HG03342 (cell line): ENCODE results near the gene GPR150.
A peak's percentile ranks its signal among the peaks of the same experiment; 100 is the strongest.
"Not testable (repeated sequence)": the region's sequence is repeated elsewhere in the genome, so short reads cannot be mapped to it uniquely, and the experiment has no call there.

Source experiments
- ATAC-seq: cut with Tn5 transposase; IDR thresholded peaks from one replicate; pipeline ENCODE4 v1.9.1; 2021; ENCODE audit warnings: mild to moderate bottlenecking, moderate library complexity; ENCODE audit not compliant: unreplicated experiment

Gene GPR150

GRCh38 chr5:95621839-95622629 is 2.1 kb downstream of the GPR150 start:
- no peak for ATAC-seq

GRCh38 chr5:95623706-95624105 is 3.8 kb downstream of the GPR150 start:
- ATAC-seq, result no peak

- ATAC-seq, result no peak
These were observed 4.5 kb downstream of the GPR150 start for GRCh38 chr5:95624368-95624767.

GRCh38 chr5:95626701-95627100 is 6.8 kb downstream of the GPR150 start:
- ATAC-seq, result no peak

- ATAC-seq, result no peak
These were observed 8.3 kb downstream of the GPR150 start for GRCh38 chr5:95627971-95628810.

- ATAC-seq, result no peak
These were observed 9.0 kb downstream of the GPR150 start for GRCh38 chr5:95628933-95629332.

- no peak for ATAC-seq
These were observed 10.6 kb downstream of the GPR150 start for GRCh38 chr5:95630394-95630917.

- ATAC-seq, result no peak
These were observed 11.5 kb downstream of the GPR150 start for GRCh38 chr5:95631255-95631958.

- ATAC-seq, result peak; percentile 98
These were observed 12.2 kb downstream of the GPR150 start for GRCh38 chr5:95631991-95632675.

GRCh38 chr5:95632942-95633341 is 13.1 kb downstream of the GPR150 start:
- not testable (repeated sequence) for ATAC-seq

- no peak for ATAC-seq
These were observed 13.8 kb downstream of the GPR150 start for GRCh38 chr5:95633671-95634070.

- no peak for ATAC-seq
These were observed 14.2 kb downstream of the GPR150 start for GRCh38 chr5:95634081-95634480.

- ATAC-seq, result no peak
These were observed 18.7 kb downstream of the GPR150 start for GRCh38 chr5:95638632-95639031.

- ATAC-seq, result no peak
These were observed 21.9 kb downstream of the GPR150 start for GRCh38 chr5:95641741-95642220.

GRCh38 chr5:95643152-95643551 is 23.3 kb downstream of the GPR150 start:
- no peak for ATAC-seq

- peak; percentile 38 for ATAC-seq
These were observed 24.6 kb downstream of the GPR150 start for GRCh38 chr5:95644351-95645042.

- ATAC-seq, result not testable (repeated sequence)
These were observed 26.3 kb downstream of the GPR150 start for GRCh38 chr5:95646226-95646568.

GRCh38 chr5:95646569-95647431 is 26.9 kb downstream of the GPR150 start, which contains the start of gene RFESD:
Gene RFESD (plus strand): TSS chr5:95646777. CDS start chr5:95652272, 5,495 bp downstream.
- ATAC-seq, result peak; percentile 97
